ENCODE results near the gene CACNA1A.
"Not testable (repeated sequence)": the region's sequence is repeated elsewhere in the genome, so short reads cannot be mapped to it uniquely, and the experiment has no call there.

CACNA1A gene

GRCh38 chr19:13190781-13191540 is 315.3 kb downstream of the CACNA1A start:
- H3K27ac ChIP-seq (ENCODE audit: low read length): no peak overlapping the region
- H3K9me3 ChIP-seq (ENCODE audit: insufficient read depth, low read depth, low read length): no peaks in the 10 kb centered on the region
- H3K36me3 ChIP-seq (ENCODE audit: insufficient read depth, low read depth, low read length): no peaks in the 10 kb centered on the region
- H3K9ac ChIP-seq (ENCODE audit: low read depth, low read length): no peak overlapping the region
- no peak overlapping the region for H3K4me3 ChIP-seq (ENCODE audit: low read length)
- H3K4me1 ChIP-seq (ENCODE audit: insufficient read depth, low read length): no peaks in the 10 kb centered on the region; the same call in 1 of the 2 replicates
- no peaks in the 10 kb centered on the region for H3K27me3 ChIP-seq (ENCODE audit: insufficient read depth, low read length)

GRCh38 chr19:13189600-13189999 is 316.7 kb downstream of the CACNA1A start:
- H3K4me1 ChIP-seq (ENCODE audit: insufficient read depth, low read length): no peaks in the 10 kb centered on the region; the same call in 1 of the 2 replicates
- H3K9me3 ChIP-seq (ENCODE audit: insufficient read depth, low read depth, low read length): no peaks in the 10 kb centered on the region
- H3K4me3 ChIP-seq (ENCODE audit: low read length): no peak overlapping the region
- no peak overlapping the region for H3K9ac ChIP-seq (ENCODE audit: low read depth, low read length)
- no peaks in the 10 kb centered on the region for H3K27me3 ChIP-seq (ENCODE audit: insufficient read depth, low read length)
- H3K27ac ChIP-seq (ENCODE audit: low read length): no peak overlapping the region
- H3K36me3 ChIP-seq (ENCODE audit: insufficient read depth, low read depth, low read length): no peaks in the 10 kb centered on the region

- Histone ChIP-seq H3K4me1 (ENCODE audit: insufficient read depth, low read length) (no peaks in the 10 kb centered on the region; the same call in 1 of the 2 replicates), H3K27me3 (ENCODE audit: insufficient read depth, low read length) (no peaks in the 10 kb centered on the region), H3K4me3 (ENCODE audit: low read length) (no peak overlapping the region), H3K36me3 (ENCODE audit: insufficient read depth, low read depth, low read length) (no peaks in the 10 kb centered on the region), H3K27ac (ENCODE audit: low read length) (no peak overlapping the region), H3K9ac (ENCODE audit: low read depth, low read length) (no peak overlapping the region), H3K9me3 (ENCODE audit: insufficient read depth, low read depth, low read length) (no peaks in the 10 kb centered on the region)
These were observed 318.9 kb downstream of the CACNA1A start for GRCh38 chr19:13187419-13187818.

DNA sequence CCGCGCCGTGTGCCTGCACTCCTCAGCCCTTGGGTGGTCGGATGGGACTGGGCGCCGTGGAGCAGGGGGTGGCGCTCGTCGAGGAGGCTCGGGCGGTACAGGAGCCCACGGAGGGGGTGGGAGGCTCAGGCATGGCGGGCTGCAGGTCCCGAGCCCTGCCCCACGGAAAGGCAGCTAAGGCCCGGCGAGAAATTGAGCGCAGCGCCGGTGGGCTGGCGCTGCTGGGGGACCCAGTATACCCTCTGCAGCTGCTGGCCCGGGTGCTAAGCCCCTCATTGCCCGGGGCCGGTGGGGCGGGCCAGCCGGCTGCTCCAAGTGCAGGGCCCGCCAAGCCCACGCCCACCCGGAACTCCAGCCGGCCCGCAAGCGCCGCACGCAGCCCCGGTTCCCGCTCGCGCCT is 319.6 kb downstream of the CACNA1A start:
- not testable (repeated sequence) for H3K36me3 ChIP-seq (ENCODE audit: insufficient read depth, low read depth, low read length); H3K27me3 ChIP-seq (ENCODE audit: insufficient read depth, low read length); H3K4me3 ChIP-seq (ENCODE audit: low read length); H3K4me1 ChIP-seq (ENCODE audit: insufficient read depth, low read length); H3K27ac ChIP-seq (ENCODE audit: low read length); H3K9me3 ChIP-seq (ENCODE audit: insufficient read depth, low read depth, low read length); H3K9ac ChIP-seq (ENCODE audit: low read depth, low read length)

DNA sequence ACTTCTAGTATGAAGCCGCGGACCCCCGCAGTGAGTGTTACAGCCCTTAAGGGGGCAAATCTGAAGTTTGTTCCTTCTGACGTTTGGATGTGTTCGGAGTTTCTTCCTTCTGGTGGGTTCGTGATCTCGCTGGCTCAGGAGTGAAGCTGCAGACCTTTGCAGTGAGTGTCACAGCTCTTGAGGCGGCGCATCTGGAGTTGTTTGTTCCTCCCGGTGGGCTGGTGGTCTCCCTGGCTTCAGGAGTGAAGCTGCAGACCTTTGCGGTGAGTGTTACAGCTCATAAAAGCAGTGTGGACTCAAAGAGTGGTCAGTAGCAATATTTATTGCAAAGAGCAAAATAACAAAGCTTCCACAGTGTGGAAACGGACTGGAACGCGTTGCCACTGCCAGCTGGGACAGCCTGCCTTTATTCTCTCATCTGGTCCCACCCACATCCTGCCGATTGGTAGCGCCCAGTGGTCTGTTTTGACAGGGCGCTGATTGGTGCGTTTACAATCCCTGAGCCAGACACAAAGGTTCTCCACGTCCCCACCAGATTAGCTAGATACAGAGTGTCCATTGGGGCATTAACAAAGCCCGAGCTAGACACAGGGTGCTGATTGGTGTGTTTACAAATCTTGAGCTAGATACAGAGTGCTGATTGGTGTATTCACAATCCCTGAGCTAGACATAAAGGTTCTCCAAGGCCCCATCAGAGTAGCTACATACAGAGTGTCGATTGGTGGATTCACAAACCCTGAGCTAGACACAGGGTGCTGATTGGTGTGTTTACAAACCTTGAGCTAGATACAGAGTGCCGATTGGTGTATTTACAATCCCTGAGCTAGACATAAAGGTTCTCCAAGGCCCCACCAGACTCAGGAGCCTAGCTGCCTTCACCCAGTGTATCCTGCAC is 320.3 kb downstream of the CACNA1A start:
- not testable (repeated sequence) for H3K4me1 ChIP-seq (ENCODE audit: insufficient read depth, low read length); H3K36me3 ChIP-seq (ENCODE audit: insufficient read depth, low read depth, low read length); H3K27me3 ChIP-seq (ENCODE audit: insufficient read depth, low read length); H3K27ac ChIP-seq (ENCODE audit: low read length); H3K4me3 ChIP-seq (ENCODE audit: low read length); H3K9ac ChIP-seq (ENCODE audit: low read depth, low read length); H3K9me3 ChIP-seq (ENCODE audit: insufficient read depth, low read depth, low read length)

DNA sequence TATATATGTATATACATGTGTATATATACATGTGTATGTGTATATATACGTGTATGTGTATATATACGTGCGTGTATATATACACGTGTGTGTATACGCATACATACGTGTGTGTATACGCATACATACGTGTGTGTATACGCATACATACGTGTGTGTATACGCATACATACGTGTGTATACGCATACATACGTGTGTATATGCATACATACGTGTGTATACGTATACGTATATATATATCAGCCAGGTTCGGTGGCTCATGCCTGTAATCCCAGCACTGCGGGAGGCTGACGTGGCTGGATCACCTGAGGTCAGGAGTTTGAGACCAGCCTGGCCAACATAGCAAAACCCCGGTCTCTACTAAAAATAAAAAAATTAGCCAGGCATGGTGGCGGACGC is 321.4 kb downstream of the CACNA1A start:
- not testable (repeated sequence) for H3K9me3 ChIP-seq (ENCODE audit: insufficient read depth, low read depth, low read length); H3K36me3 ChIP-seq (ENCODE audit: insufficient read depth, low read depth, low read length); H3K4me3 ChIP-seq (ENCODE audit: low read length); H3K27me3 ChIP-seq (ENCODE audit: insufficient read depth, low read length); H3K9ac ChIP-seq (ENCODE audit: low read depth, low read length); H3K27ac ChIP-seq (ENCODE audit: low read length); H3K4me1 ChIP-seq (ENCODE audit: insufficient read depth, low read length)

DNA sequence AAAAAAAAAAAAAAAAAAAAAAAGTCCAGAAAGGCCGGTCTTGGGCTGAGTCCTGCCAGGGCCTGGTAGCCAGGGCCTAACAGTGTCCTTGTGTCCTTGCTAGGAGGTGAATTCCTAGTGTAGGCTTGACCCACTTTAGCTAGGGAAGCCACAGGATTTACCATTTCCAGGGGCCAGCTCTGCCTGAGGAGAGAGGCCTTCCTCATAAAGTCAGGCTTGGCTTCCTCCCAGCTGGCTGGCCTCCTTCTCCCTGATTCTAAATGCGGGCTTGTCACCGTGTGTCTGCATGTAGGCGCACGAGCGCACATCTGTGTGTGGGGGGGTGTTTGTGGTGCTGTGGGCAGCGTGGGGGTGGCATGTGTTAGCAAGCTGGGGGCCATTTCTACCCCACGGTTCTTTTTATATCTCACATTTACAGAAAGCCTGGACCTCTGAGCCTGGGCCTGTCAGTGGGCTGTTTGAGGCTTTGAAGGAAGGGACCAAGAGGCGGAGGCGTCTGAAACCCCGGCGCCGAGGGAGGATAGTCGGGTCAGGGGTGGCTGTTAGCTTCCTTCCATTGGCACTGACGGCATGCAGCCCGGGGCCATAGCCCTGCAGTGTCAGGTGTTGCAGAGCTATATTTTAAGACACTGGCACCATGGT is 324.4 kb downstream of the CACNA1A start:
- H3K27ac ChIP-seq (ENCODE audit: low read length): no peak overlapping the region
- H3K27me3 ChIP-seq (ENCODE audit: insufficient read depth, low read length): no peaks in the 10 kb centered on the region
- H3K9ac ChIP-seq (ENCODE audit: low read depth, low read length): no peak overlapping the region
- no peak overlapping the region for H3K4me3 ChIP-seq (ENCODE audit: low read length)
- H3K4me1 ChIP-seq (ENCODE audit: insufficient read depth, low read length): no peaks in the 10 kb centered on the region
- no peaks in the 10 kb centered on the region for H3K36me3 ChIP-seq (ENCODE audit: insufficient read depth, low read depth, low read length)
- no peaks in the 10 kb centered on the region for H3K9me3 ChIP-seq (ENCODE audit: insufficient read depth, low read depth, low read length)

GRCh38 chr19:13178291-13178690 is 328.0 kb downstream of the CACNA1A start:
- H3K27me3 ChIP-seq (ENCODE audit: insufficient read depth, low read length); H3K36me3 ChIP-seq (ENCODE audit: insufficient read depth, low read depth, low read length); H3K27ac ChIP-seq (ENCODE audit: low read length); H3K9me3 ChIP-seq (ENCODE audit: insufficient read depth, low read depth, low read length); H3K9ac ChIP-seq (ENCODE audit: low read depth, low read length); H3K4me3 ChIP-seq (ENCODE audit: low read length); H3K4me1 ChIP-seq (ENCODE audit: insufficient read depth, low read length): not testable (repeated sequence)

- not testable (repeated sequence) for H3K36me3 ChIP-seq (ENCODE audit: insufficient read depth, low read depth, low read length); H3K27ac ChIP-seq (ENCODE audit: low read length); H3K27me3 ChIP-seq (ENCODE audit: insufficient read depth, low read length); H3K4me3 ChIP-seq (ENCODE audit: low read length); H3K9me3 ChIP-seq (ENCODE audit: insufficient read depth, low read depth, low read length); H3K4me1 ChIP-seq (ENCODE audit: insufficient read depth, low read length); H3K9ac ChIP-seq (ENCODE audit: low read depth, low read length)
These were observed 328.7 kb downstream of the CACNA1A start for GRCh38 chr19:13177584-13177983.

- Histone ChIP-seq H3K9ac (ENCODE audit: low read depth, low read length) (no peak overlapping the region), H3K27ac (ENCODE audit: low read length) (no peak overlapping the region)
These were observed 329.9 kb downstream of the CACNA1A start for GRCh38 chr19:13176345-13176744.

DNA sequence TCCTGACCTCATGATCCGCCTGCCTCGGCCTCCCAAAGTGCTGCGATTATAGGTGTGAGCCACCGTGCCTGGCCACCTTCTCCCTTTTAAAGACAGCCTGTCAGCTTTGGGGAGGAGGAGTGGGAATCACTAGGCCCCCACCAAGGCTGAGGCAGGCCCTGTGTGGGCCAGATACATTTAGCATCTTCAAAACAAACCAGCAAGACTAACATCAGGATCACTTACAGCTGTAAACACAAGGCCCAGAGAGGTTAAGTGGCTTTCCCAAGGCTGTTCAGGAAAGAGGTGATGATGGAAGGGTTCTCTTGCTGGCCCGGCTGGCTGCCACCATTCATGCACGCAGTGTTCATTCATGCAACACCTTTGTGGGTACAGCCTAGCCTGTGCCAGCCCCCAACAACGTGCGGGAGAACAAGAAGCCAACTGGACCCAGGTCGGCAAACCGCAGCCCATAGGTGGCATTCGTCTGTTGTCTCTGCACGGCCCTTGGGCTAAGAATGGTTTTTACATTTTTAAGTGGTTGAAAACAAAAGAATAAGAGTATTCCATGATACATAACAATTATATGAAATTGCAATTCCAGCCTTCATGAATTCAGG is 333.0 kb downstream of the CACNA1A start:
- H3K27ac ChIP-seq (ENCODE audit: low read length): no peak overlapping the region
- no peak overlapping the region for H3K9ac ChIP-seq (ENCODE audit: low read depth, low read length)

More at GRCh38 chr19:13176345-13176744, 329.9 kb downstream of the CACNA1A start:
- Histone ChIP-seq H3K4me3 (ENCODE audit: low read length) (no peak overlapping the region), H3K36me3 (ENCODE audit: insufficient read depth, low read depth, low read length) (no peaks in the 10 kb centered on the region), H3K4me1 (ENCODE audit: insufficient read depth, low read length) (no peaks in the 10 kb centered on the region), H3K9me3 (ENCODE audit: insufficient read depth, low read depth, low read length) (no peaks in the 10 kb centered on the region), H3K27me3 (ENCODE audit: insufficient read depth, low read length) (no peaks in the 10 kb centered on the region)

More for the DNA sequence above, 333.0 kb downstream of the CACNA1A start:
- Histone ChIP-seq H3K4me3 (ENCODE audit: low read length) (no peak overlapping the region), H3K4me1 (ENCODE audit: insufficient read depth, low read length) (peaks cover 11% of the 10 kb centered on the region; the same call in 1 of the 2 replicates), H3K27me3 (ENCODE audit: insufficient read depth, low read length) (no peaks in the 10 kb centered on the region), H3K36me3 (ENCODE audit: insufficient read depth, low read depth, low read length) (no peaks in the 10 kb centered on the region), H3K9me3 (ENCODE audit: insufficient read depth, low read depth, low read length) (no peaks in the 10 kb centered on the region)
